HG03039 (cell line): Measurements from ENCODE around the gene MORC1.

Experiments used
- ATAC-seq: cut with Tn5 transposase; IDR thresholded peaks from one replicate; pipeline ENCODE4 v1.9.1; 2021; ENCODE audit warnings: mild to moderate bottlenecking, moderate library complexity; ENCODE audit not compliant: unreplicated experiment

Gene MORC1

GRCh38 chr3:109033000-109033660, 84.8 kb downstream of the MORC1 start:
- ATAC-seq, result no peak

GRCh38 chr3:109028753-109029152, 89.2 kb downstream of the MORC1 start:
- ATAC-seq, result no peak

- no peak for ATAC-seq
Observed at GRCh38 chr3:109026821-109027220, 91.1 kb downstream of the MORC1 start.

- ATAC-seq, result no peak
Observed at GRCh38 chr3:109025896-109026295, 92.0 kb downstream of the MORC1 start.

- no peak for ATAC-seq
Observed at GRCh38 chr3:109023656-109024254, 94.2 kb downstream of the MORC1 start.

- ATAC-seq, result no peak
Observed at GRCh38 chr3:109023167-109023566, 94.8 kb downstream of the MORC1 start.

GRCh38 chr3:109021556-109021955, 96.4 kb downstream of the MORC1 start:
- no peak for ATAC-seq

- ATAC-seq, result no peak
Observed at GRCh38 chr3:109018828-109019227, 99.1 kb downstream of the MORC1 start.

- no peak for ATAC-seq
Observed at GRCh38 chr3:109005443-109005842, 112.5 kb downstream of the MORC1 start.

GRCh38 chr3:108998436-108998835, 119.5 kb downstream of the MORC1 start:
- ATAC-seq, result no peak

- no peak for ATAC-seq
Observed at GRCh38 chr3:108985844-108986243, 132.1 kb downstream of the MORC1 start.

- no peak for ATAC-seq
Observed at GRCh38 chr3:108983051-108983450, 134.9 kb downstream of the MORC1 start.

- ATAC-seq, result no peak
Observed at GRCh38 chr3:108976058-108976457, 141.9 kb downstream of the MORC1 start.

- ATAC-seq, result no peak
Observed at GRCh38 chr3:108973019-108973418, 144.9 kb downstream of the MORC1 start.

GRCh38 chr3:108972482-108972881, 145.5 kb downstream of the MORC1 start:
- ATAC-seq, result no peak

GRCh38 chr3:108970561-108970960, 147.4 kb downstream of the MORC1 start:
- ATAC-seq, result no peak

- no peak for ATAC-seq
Observed at GRCh38 chr3:108966773-108967172, 151.2 kb downstream of the MORC1 start.

- no peak for ATAC-seq
Observed at GRCh38 chr3:108959017-108959416, 158.9 kb downstream of the MORC1 start.

- no peak for ATAC-seq
Observed at GRCh38 chr3:108953700-108954099, 164.2 kb downstream of the MORC1 start, which contains the start of gene GUCA1C. GUCA1C (minus strand) TSS chr3:108953879; CDS start chr3:108953762, 117 bp downstream.

GRCh38 chr3:108953210-108953609, 164.7 kb downstream of the MORC1 start:
- no peak for ATAC-seq

GRCh38 chr3:108951820-108952501, 166.0 kb downstream of the MORC1 start:
- ATAC-seq, result no peak

- ATAC-seq, result no peak
Observed at GRCh38 chr3:108947855-108948254, 170.1 kb downstream of the MORC1 start.
